ENCODE measurements around the gene MAP3K9.

Gene MAP3K9

DNA sequence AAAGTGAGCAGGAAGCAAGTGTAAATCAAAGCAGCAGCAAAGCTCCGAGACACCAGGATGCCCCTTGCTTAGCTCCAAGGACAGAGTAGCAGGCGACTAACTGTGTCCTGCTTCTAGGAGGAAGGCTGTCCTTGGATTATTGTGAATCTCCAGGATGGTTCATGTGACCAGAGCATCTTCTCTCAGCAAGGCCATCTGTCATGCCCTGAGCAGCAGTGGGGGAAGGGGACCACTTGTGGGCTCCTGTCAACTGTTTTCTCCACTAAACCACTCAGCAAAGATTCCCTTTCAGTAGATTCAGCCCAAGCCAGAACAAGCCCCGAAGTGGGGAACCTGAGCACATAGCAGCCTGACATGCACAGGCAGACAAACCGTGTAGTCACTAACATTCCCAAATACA is 19.4 kb downstream of the MAP3K9 start:
- TF ChIP-seq, protein P1, sequence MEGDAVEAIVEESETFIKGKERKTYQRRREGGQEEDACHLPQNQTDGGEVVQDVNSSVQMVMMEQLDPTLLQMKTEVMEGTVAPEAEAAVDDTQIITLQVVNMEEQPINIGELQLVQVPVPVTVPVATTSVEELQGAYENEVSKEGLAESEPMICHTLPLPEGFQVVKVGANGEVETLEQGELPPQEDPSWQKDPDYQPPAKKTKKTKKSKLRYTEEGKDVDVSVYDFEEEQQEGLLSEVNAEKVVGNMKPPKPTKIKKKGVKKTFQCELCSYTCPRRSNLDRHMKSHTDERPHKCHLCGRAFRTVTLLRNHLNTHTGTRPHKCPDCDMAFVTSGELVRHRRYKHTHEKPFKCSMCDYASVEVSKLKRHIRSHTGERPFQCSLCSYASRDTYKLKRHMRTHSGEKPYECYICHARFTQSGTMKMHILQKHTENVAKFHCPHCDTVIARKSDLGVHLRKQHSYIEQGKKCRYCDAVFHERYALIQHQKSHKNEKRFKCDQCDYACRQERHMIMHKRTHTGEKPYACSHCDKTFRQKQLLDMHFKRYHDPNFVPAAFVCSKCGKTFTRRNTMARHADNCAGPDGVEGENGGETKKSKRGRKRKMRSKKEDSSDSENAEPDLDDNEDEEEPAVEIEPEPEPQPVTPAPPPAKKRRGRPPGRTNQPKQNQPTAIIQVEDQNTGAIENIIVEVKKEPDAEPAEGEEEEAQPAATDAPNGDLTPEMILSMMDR (IDR thresholded peaks at IDR 0.05; ENCODE audit: low read depth, low read length) = no peak
- in situ Hi-C loops (cut with HindIII; ENCODE audit: low sequenced_read_pairs) = no loop called here
- no peak overlapping the region for H3K4me3 ChIP-seq (ENCODE audit: low read depth, low read length)
- no peak for DNase-seq (ENCODE audit: low read depth, low spot score)

DNA sequence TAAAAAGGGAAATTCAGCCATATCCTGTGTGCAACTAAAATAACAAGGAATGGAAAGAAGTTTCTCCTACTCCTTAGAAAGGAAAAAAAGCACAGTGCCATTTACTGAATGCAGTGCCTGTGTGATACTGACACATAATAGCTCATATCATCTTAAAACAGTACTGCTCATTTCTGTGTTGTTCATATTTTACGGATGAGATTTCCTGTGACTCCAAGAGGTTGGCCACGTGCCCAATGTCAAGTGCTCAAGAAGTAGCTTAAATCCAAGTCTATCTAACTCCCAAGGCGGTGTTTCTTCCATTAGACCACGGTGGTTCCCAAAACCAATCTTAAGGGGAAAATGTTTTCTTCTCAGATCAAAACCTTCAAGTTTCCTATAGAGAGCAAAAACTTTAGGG is 20.0 kb downstream of the MAP3K9 start:
- DNase-seq (ENCODE audit: low read depth, low spot score) = peak; percentile 47
- H3K4me3 ChIP-seq (ENCODE audit: low read depth, low read length) = no peak overlapping the region
- TF ChIP-seq, protein P1 (IDR thresholded peaks at IDR 0.05; ENCODE audit: low read depth, low read length) = no peak
- in situ Hi-C loops (cut with HindIII; ENCODE audit: low sequenced_read_pairs) = no loop called here

DNA sequence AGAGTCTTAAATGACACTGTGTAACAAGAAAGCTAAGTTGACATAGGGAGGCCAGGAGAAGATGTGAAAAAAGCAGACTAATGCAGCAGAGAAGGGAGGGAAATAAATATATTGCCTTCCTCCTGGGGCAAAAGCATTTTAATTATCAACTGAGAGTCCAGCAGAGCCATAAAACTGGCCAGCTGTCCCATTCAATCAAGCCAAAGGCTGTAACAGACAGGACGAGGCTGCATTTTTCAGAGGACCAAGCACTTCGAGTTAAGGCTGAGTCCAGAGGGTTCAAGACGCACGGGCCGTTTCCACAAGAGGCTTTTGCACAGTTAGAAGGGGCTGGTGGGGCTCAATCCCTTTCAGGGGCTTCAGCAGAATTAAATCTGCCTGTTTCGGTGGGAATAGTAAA is 20.4 kb downstream of the MAP3K9 start:
- H3K4me3 ChIP-seq (ENCODE audit: low read depth, low read length) = no peak overlapping the region
- TF ChIP-seq, protein P1 (IDR thresholded peaks at IDR 0.05; ENCODE audit: low read depth, low read length) = no peak
- in situ Hi-C loops (cut with HindIII; ENCODE audit: low sequenced_read_pairs) = no loop called here
- no peak for DNase-seq (ENCODE audit: low read depth, low spot score)

DNA sequence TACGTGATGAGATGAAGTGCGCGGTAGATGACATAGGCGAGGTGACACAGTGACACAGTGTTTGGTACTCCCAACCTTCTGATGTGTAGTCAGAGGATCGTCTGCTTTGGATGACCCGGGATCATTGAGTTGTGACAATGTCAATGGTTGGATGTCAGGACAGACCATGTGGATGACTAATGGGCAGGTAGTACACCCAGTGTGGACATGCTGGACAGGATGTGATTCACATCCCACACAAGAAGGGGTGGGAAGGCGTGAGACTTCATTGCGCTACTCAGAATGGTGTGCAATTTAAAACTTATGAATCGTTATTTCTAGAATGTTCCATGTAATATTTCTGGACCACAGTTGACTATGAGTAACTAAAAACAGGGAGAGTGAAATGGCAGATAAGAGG is 23.8 kb downstream of the MAP3K9 start:
- in situ Hi-C loops (cut with HindIII; ENCODE audit: low sequenced_read_pairs) = no loop called here
- TF ChIP-seq, protein P1 (IDR thresholded peaks at IDR 0.05; ENCODE audit: low read depth, low read length) = no peak
- DNase-seq (ENCODE audit: low read depth, low spot score) = no peak
- H3K4me3 ChIP-seq (ENCODE audit: low read depth, low read length) = no peak overlapping the region

DNA sequence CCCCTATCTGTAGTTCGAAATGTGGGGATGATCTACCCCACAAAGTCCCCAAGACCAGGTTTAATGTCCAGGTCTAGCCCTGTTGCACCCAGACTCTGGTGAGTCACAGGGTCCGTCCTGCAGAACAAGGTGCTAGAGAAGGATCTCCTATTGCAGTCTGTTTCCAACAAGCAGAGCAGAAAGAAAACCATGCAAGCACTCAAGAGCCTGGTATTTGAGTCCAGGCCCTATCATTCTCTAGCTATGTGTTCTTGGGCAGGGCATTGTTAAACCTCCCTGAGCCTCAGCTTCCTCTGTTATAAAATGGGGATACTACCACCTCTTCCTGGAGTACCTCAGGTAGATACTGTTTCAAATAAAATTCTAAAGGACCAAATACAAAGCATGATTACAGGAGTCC is 24.4 kb downstream of the MAP3K9 start:
- TF ChIP-seq, protein P1 (IDR thresholded peaks at IDR 0.05; ENCODE audit: low read depth, low read length) = no peak
- in situ Hi-C loops (cut with HindIII; ENCODE audit: low sequenced_read_pairs) = no loop called here
- no peak for DNase-seq (ENCODE audit: low read depth, low spot score)
- no peak overlapping the region for H3K4me3 ChIP-seq (ENCODE audit: low read depth, low read length)

DNA sequence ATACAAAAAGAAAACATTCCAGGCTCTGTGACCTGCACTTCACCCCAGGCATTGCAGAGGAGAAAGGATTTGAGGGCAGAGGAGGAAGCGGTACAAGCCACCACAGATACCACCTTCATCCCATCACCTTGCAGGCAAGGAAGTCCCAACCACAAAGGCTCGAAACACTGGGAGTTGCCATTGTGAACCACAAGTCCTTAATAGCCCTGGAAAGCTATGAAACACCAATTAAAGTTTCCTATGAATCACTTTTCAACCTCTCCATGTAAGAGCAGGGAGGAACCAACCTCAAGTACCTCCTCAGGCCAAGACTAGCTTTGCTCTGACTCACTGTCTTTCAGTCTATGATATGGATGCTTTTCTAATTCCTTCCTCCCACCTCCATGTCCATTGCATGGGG is 27.0 kb downstream of the MAP3K9 start:
- in situ Hi-C loops (cut with HindIII; ENCODE audit: low sequenced_read_pairs) = no loop called here
- no peak overlapping the region for H3K4me3 ChIP-seq (ENCODE audit: low read depth, low read length)
- TF ChIP-seq, protein P1 (IDR thresholded peaks at IDR 0.05; ENCODE audit: low read depth, low read length) = no peak
- DNase-seq (ENCODE audit: low read depth, low spot score) = peak; percentile 89

Data from astrocyte of the spinal cord (primary cell).